Astrocyte (in vitro differentiated cells and primary cell): Measurements from ENCODE around the gene DNAJB1.

ENCODE experiments used
- EZH2 ChIP-seq: IDR thresholded peaks from 2 replicates; pipeline ENCODE4 v1.6.1; 2012; ENCODE audit warnings: mild to moderate bottlenecking, low read length, inconsistent platforms; ENCODE audit not compliant: insufficient read depth
- TF ChIP-seq, protein P1 (sequence below): IDR thresholded peaks from 2 replicates; pipeline ENCODE4 v1.5.1; 2011; ENCODE audit warnings: low read depth, mild to moderate bottlenecking, inconsistent platforms, low read length, moderate library complexity; ENCODE audit not compliant: insufficient read depth

DNA sequence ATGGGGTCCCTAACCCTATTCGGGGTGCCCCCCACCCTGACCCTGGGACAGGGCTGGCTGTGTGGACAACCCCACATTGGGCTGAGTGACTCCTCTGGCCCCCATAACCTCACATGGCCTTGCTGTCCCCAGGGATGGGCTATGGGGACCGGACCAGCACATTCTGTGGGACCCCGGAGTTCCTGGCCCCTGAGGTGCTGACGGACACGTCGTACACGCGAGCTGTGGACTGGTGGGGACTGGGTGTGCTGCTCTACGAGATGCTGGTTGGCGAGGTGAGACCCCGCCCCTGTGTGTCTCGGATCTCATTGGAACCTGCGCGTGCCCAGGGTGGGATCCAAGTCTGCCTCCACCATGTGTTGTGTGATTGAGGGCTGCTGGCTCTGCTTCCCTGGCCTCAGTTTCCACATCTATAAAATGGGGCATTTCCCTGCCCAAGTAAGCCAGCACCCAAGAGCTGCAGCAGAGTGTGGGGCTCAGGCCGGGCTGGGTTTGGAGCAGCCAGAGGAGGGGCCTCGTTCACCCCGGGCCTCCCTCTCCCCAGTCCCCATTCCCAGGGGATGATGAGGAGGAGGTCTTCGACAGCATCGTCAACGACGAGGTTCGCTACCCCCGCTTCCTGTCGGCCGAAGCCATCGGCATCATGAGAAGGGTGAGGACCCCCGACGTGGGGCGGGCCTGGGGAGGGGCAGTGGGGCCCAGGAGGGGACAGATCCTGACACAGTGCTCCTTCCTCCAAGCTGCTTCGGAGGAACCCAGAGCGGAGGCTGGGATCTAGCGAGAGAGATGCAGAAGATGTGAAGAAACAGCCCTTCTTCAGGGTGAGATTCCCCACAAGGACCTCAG, 47.9 kb downstream of the DNAJB1 start:
- TF ChIP-seq, protein P1, sequence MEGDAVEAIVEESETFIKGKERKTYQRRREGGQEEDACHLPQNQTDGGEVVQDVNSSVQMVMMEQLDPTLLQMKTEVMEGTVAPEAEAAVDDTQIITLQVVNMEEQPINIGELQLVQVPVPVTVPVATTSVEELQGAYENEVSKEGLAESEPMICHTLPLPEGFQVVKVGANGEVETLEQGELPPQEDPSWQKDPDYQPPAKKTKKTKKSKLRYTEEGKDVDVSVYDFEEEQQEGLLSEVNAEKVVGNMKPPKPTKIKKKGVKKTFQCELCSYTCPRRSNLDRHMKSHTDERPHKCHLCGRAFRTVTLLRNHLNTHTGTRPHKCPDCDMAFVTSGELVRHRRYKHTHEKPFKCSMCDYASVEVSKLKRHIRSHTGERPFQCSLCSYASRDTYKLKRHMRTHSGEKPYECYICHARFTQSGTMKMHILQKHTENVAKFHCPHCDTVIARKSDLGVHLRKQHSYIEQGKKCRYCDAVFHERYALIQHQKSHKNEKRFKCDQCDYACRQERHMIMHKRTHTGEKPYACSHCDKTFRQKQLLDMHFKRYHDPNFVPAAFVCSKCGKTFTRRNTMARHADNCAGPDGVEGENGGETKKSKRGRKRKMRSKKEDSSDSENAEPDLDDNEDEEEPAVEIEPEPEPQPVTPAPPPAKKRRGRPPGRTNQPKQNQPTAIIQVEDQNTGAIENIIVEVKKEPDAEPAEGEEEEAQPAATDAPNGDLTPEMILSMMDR = no peak
- no peak for TF ChIP-seq EZH2
